Measurements from ENCODE around the gene TMEM119. TPM values are rescaled to one million over a fixed set of nuclear protein-coding genes. Genes with fewer than 3 reads are reported as not detected.
A peak's percentile ranks its signal among the peaks of the same experiment; 100 is the strongest.

Gene TMEM119
- total and polyA plus RNA-seq, 9 of the 15 experiments (the other 6 are each of a cell fraction or from before 2014, with no cell fraction given): 0.18 TPM; not detected in 8

GRCh38 chr12:108633534-108634248 lies 35.8 kb upstream of the TMEM119 start, which contains the start of gene SELPLG (continued):
- TF ChIP-seq ZNF407 (IDR thresholded peaks at IDR 0.05; ENCODE audit: low read depth) (no peak), TOE1 (IDR thresholded peaks at IDR 0.05; ENCODE audit: borderline replicate concordance) (no peak), TOE1 (CRISPR knock-in tag; IDR thresholded peaks at IDR 0.05; ENCODE audit: borderline replicate concordance, low read depth) (no peak), ZNF76 (CRISPR knock-in tag; IDR thresholded peaks at IDR 0.05; ENCODE audit: borderline replicate concordance) (peak; percentile 84; the same call in 1 of the 2 replicates), NR2F6 (CRISPR knock-in tag; IDR thresholded peaks at IDR 0.05) (no peak), ESRRA (IDR thresholded peaks at IDR 0.05; ENCODE audit: borderline replicate concordance, low read depth) (no peak), ZNF717 (CRISPR knock-in tag; IDR thresholded peaks at IDR 0.05) (no peak), STAT5B (CRISPR knock-in tag; IDR thresholded peaks at IDR 0.05) (no peak), NFIX (CRISPR knock-in tag; IDR thresholded peaks at IDR 0.05; ENCODE audit: low read depth) (no peak), GATA2 (CRISPR knock-in tag; IDR thresholded peaks at IDR 0.05) (no peak), CTBP1 (IDR thresholded peaks at IDR 0.05; ENCODE audit: borderline replicate concordance) (no peak), MAFG (tag; conservative IDR thresholded peaks at IDR 0.05) (no peak), NCOA6 (IDR thresholded peaks at IDR 0.05) (no peak), ZNF224 (CRISPR knock-in tag; IDR thresholded peaks at IDR 0.05) (no peak)
- TF ChIP-seq, protein P1, sequence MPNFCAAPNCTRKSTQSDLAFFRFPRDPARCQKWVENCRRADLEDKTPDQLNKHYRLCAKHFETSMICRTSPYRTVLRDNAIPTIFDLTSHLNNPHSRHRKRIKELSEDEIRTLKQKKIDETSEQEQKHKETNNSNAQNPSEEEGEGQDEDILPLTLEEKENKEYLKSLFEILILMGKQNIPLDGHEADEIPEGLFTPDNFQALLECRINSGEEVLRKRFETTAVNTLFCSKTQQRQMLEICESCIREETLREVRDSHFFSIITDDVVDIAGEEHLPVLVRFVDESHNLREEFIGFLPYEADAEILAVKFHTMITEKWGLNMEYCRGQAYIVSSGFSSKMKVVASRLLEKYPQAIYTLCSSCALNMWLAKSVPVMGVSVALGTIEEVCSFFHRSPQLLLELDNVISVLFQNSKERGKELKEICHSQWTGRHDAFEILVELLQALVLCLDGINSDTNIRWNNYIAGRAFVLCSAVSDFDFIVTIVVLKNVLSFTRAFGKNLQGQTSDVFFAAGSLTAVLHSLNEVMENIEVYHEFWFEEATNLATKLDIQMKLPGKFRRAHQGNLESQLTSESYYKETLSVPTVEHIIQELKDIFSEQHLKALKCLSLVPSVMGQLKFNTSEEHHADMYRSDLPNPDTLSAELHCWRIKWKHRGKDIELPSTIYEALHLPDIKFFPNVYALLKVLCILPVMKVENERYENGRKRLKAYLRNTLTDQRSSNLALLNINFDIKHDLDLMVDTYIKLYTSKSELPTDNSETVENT (CRISPR knock-in tag; IDR thresholded peaks at IDR 0.05): no peak
- TF ChIP-seq, protein P2, sequence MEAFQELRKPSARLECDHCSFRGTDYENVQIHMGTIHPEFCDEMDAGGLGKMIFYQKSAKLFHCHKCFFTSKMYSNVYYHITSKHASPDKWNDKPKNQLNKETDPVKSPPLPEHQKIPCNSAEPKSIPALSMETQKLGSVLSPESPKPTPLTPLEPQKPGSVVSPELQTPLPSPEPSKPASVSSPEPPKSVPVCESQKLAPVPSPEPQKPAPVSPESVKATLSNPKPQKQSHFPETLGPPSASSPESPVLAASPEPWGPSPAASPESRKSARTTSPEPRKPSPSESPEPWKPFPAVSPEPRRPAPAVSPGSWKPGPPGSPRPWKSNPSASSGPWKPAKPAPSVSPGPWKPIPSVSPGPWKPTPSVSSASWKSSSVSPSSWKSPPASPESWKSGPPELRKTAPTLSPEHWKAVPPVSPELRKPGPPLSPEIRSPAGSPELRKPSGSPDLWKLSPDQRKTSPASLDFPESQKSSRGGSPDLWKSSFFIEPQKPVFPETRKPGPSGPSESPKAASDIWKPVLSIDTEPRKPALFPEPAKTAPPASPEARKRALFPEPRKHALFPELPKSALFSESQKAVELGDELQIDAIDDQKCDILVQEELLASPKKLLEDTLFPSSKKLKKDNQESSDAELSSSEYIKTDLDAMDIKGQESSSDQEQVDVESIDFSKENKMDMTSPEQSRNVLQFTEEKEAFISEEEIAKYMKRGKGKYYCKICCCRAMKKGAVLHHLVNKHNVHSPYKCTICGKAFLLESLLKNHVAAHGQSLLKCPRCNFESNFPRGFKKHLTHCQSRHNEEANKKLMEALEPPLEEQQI (IDR thresholded peaks at IDR 0.05): no peak
